DMS53 treated with DMSO at 0.1 percent for 48 hours (cell line): ENCODE results near the gene TPST2.
A peak's percentile ranks its signal among the peaks of the same experiment; 100 is the strongest.

Experiments
- DNase-seq: peaks from one replicate; lab custom pipeline; 2025; ENCODE audit not compliant: unreplicated experiment; lab: John Stamatoyannopoulos, UW

TPST2 gene

GRCh38 chr22:26479043-26479791 lies 110.7 kb downstream of the TPST2 start:
- DNase-seq: no peak

GRCh38 chr22:26477341-26477731 lies 112.6 kb downstream of the TPST2 start:
- DNase-seq: no peak

- no peak for DNase-seq
Observed at GRCh38 chr22:26476705-26477340, 113.1 kb downstream of the TPST2 start.

GRCh38 chr22:26474682-26475081 lies 115.2 kb downstream of the TPST2 start:
- peak; percentile 8 for DNase-seq
